ENCODE data around the gene CDH23. TPM values are rescaled to one million over a fixed set of nuclear protein-coding genes. Genes with fewer than 3 reads are reported as not detected.

Gene CDH23
- total and polyA plus RNA-seq, 10 of the 15 experiments (the other 5 are each of a cell fraction or from before 2014, with no cell fraction given) = 0.09 to 0.40 (median 0.15) TPM; not detected in 1

DNA sequence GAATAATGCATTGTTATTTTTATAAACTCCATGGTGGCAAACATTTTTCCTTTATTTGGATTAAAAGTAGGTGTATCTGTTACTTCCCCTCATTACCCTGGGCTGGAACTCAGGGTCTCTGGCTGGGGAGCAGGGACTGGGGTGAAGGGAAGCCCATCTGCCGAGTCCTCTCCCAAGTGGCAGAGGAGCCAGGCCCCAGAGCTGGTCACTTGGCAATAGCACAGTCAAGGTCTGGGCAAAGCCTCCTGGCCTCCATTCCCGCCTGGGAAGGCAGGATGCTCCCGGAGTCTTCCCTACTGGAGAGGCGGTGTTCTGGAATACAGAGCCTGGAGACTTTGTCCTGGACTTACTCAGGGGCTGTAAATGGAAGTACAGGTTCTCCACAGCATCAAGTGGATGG, 76.2 kb downstream of the CDH23 start:
- ChIA-PET POLR2A (no interaction called here), RAD21 (ENCODE audit: unreplicated experiment) (interaction anchor here (0.6 kb wide), 1 partner anchor 158 kb away, joined by 4 read pairs; no protein-coding TSS in a partner anchor), SMC1A (ENCODE audit: uncharacterized antibody, unreplicated experiment) (no interaction called here), CTCF (no interaction called here)
- no TSS peak for BruUV-seq (replicated peaks)
- FAIRE-seq = no peak
- no peak overlapping the region for H3K4me2 ChIP-seq (ENCODE audit: control insufficient read depth, insufficient read depth)
- no peak overlapping the region for H3K4me3 ChIP-seq
- no peaks in the 10 kb centered on the region for H3K79me2 ChIP-seq (ENCODE audit: control insufficient read depth, insufficient read depth, low read length)
- no peaks in the 10 kb centered on the region for H4K20me1 ChIP-seq (ENCODE audit: control insufficient read depth, insufficient read depth)
- H3K27ac ChIP-seq (ENCODE audit: control insufficient read depth, insufficient read depth) = no peak overlapping the region
- H3K27me3 ChIP-seq (replicated peaks in 1 of 2; ENCODE audit: control insufficient read depth in 2 of 2, insufficient read depth in 2 of 2, low read length in 1 of 2) = peaks cover 0 to 2% of the 10 kb centered on the region in 2 experiments; a peak in 2 of 4 replicates
- 18% methylated on average over 4 of the region's 4 CpGs for WGBS (ENCODE audit: insufficient coverage, insufficient replicate concordance, low lambda C conversion rate, missing lambda C conversion rate)
- in situ Hi-C loops (cut with MboI) (no loop called here), intact Hi-C loops (cut with micrococcal nuclease; ENCODE audit: unreplicated experiment) (no loop called here)
- no peak overlapping the region for H2AFZ ChIP-seq (ENCODE audit: control insufficient read depth, low read depth, low read length)
- no peaks in the 10 kb centered on the region for H3K4me1 ChIP-seq (ENCODE audit: control insufficient read depth, insufficient read depth, low read length)
- TF ChIP-seq, protein P1, sequence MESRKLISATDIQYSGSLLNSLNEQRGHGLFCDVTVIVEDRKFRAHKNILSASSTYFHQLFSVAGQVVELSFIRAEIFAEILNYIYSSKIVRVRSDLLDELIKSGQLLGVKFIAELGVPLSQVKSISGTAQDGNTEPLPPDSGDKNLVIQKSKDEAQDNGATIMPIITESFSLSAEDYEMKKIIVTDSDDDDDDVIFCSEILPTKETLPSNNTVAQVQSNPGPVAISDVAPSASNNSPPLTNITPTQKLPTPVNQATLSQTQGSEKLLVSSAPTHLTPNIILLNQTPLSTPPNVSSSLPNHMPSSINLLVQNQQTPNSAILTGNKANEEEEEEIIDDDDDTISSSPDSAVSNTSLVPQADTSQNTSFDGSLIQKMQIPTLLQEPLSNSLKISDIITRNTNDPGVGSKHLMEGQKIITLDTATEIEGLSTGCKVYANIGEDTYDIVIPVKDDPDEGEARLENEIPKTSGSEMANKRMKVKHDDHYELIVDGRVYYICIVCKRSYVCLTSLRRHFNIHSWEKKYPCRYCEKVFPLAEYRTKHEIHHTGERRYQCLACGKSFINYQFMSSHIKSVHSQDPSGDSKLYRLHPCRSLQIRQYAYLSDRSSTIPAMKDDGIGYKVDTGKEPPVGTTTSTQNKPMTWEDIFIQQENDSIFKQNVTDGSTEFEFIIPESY (IDR thresholded peaks at IDR 0.05) = no peak
- TF ChIP-seq CHD2 (IDR thresholded peaks at IDR 0.05; ENCODE audit: borderline replicate concordance, low read depth, low read length) = no peak
- TF ChIP-seq PAX8 (IDR thresholded peaks at IDR 0.05) = no peak
- no peak for TF ChIP-seq POLR2AphosphoS5 (IDR thresholded peaks at IDR 0.05; ENCODE audit: low read length)
- no peak for TF ChIP-seq MEF2B (IDR thresholded peaks at IDR 0.05; ENCODE audit: partially characterized antibody, poor library complexity, severe bottlenecking)
- TF ChIP-seq, protein P2, sequence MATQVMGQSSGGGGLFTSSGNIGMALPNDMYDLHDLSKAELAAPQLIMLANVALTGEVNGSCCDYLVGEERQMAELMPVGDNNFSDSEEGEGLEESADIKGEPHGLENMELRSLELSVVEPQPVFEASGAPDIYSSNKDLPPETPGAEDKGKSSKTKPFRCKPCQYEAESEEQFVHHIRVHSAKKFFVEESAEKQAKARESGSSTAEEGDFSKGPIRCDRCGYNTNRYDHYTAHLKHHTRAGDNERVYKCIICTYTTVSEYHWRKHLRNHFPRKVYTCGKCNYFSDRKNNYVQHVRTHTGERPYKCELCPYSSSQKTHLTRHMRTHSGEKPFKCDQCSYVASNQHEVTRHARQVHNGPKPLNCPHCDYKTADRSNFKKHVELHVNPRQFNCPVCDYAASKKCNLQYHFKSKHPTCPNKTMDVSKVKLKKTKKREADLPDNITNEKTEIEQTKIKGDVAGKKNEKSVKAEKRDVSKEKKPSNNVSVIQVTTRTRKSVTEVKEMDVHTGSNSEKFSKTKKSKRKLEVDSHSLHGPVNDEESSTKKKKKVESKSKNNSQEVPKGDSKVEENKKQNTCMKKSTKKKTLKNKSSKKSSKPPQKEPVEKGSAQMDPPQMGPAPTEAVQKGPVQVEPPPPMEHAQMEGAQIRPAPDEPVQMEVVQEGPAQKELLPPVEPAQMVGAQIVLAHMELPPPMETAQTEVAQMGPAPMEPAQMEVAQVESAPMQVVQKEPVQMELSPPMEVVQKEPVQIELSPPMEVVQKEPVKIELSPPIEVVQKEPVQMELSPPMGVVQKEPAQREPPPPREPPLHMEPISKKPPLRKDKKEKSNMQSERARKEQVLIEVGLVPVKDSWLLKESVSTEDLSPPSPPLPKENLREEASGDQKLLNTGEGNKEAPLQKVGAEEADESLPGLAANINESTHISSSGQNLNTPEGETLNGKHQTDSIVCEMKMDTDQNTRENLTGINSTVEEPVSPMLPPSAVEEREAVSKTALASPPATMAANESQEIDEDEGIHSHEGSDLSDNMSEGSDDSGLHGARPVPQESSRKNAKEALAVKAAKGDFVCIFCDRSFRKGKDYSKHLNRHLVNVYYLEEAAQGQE (IDR thresholded peaks at IDR 0.05; ENCODE audit: low read depth, low read length) = no peak
- TF ChIP-seq, protein P3, sequence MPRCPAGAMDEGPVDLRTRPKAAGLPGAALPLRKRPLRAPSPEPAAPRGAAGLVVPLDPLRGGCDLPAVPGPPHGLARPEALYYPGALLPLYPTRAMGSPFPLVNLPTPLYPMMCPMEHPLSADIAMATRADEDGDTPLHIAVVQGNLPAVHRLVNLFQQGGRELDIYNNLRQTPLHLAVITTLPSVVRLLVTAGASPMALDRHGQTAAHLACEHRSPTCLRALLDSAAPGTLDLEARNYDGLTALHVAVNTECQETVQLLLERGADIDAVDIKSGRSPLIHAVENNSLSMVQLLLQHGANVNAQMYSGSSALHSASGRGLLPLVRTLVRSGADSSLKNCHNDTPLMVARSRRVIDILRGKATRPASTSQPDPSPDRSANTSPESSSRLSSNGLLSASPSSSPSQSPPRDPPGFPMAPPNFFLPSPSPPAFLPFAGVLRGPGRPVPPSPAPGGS (IDR thresholded peaks at IDR 0.05; ENCODE audit: borderline replicate concordance, insufficient read depth, low read depth, low read length, poor library complexity, severe bottlenecking) = no peak
- no peak for TF ChIP-seq JUND (IDR thresholded peaks at IDR 0.05; ENCODE audit: low read depth, low read length)
- TF ChIP-seq, protein P4, sequence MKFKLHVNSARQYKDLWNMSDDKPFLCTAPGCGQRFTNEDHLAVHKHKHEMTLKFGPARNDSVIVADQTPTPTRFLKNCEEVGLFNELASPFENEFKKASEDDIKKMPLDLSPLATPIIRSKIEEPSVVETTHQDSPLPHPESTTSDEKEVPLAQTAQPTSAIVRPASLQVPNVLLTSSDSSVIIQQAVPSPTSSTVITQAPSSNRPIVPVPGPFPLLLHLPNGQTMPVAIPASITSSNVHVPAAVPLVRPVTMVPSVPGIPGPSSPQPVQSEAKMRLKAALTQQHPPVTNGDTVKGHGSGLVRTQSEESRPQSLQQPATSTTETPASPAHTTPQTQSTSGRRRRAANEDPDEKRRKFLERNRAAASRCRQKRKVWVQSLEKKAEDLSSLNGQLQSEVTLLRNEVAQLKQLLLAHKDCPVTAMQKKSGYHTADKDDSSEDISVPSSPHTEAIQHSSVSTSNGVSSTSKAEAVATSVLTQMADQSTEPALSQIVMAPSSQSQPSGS (IDR thresholded peaks at IDR 0.05; ENCODE audit: low read length) = no peak
- TF ChIP-seq GABPA (IDR thresholded peaks at IDR 0.05; ENCODE audit: low read depth) = no peak
- no peak for TF ChIP-seq ZZZ3 (IDR thresholded peaks at IDR 0.05; ENCODE audit: control insufficient read depth, insufficient read length, low read depth)
- no peak for TF ChIP-seq CBFB (IDR thresholded peaks at IDR 0.05; ENCODE audit: low read depth)
- no peak for TF ChIP-seq TCF7 (IDR thresholded peaks at IDR 0.05; ENCODE audit: borderline replicate concordance)
- no peak for TF ChIP-seq SUPT20H (IDR thresholded peaks at IDR 0.05; ENCODE audit: borderline replicate concordance, control insufficient read depth, low read depth, low read length)
- TF ChIP-seq EP300 (IDR thresholded peaks at IDR 0.05; ENCODE audit: borderline replicate concordance in 1 of 2, control insufficient read depth in 1 of 2, low read depth in 2 of 2, low read length in 2 of 2) = no peak
- no peak for TF ChIP-seq CBX5 (IDR thresholded peaks at IDR 0.05; ENCODE audit: low read depth)
- TF ChIP-seq RCOR1 (conservative IDR thresholded peaks at IDR 0.05; ENCODE audit: low read depth, low read length) = no peak
- DNase-seq (ENCODE audit: low read depth, low spot score) = no peak
- no peak overlapping the region for H3K9ac ChIP-seq (ENCODE audit: control insufficient read depth, insufficient read depth, low read length)
- no peaks in the 10 kb centered on the region for H3K36me3 ChIP-seq (ENCODE audit: control insufficient read depth in 2 of 2, insufficient read depth in 2 of 2, low read length in 1 of 2)
- ATAC-seq = no peak
- H3K9me3 ChIP-seq (replicated peaks; ENCODE audit: control insufficient read depth, insufficient read depth, low read length) = no peaks in the 10 kb centered on the region

Measured in GM12878 (cell line).